Measurements from ENCODE around the gene FGF14. TPM values are rescaled to one million over a fixed set of nuclear protein-coding genes. Genes with fewer than 3 reads are reported as not detected.

Gene FGF14
- total RNA-seq, 1 experiment from 2014 or later: 0.22 TPM

- H3K36me3 Mint-ChIP-seq (ENCODE audit: insufficient read depth in 1 of 3, low read depth in 3 of 3): no peaks in the 10 kb centered on the region
- Histone ChIP-seq H3K4ac (ENCODE audit: low read depth, low read length) (no peak overlapping the region), H3K27ac (ENCODE audit: insufficient read length, low read depth, low read length) (no peak overlapping the region), H2BK5ac (ENCODE audit: insufficient read length, low read length) (no peak overlapping the region), H2AK5ac (ENCODE audit: insufficient read length, low read length) (no peak overlapping the region), H2BK20ac (ENCODE audit: low read depth, low read length, poor library complexity, severe bottlenecking) (no peak overlapping the region), H3K23ac (ENCODE audit: insufficient read length, low read depth, low read length) (no peak overlapping the region), H3K14ac (ENCODE audit: insufficient read depth, low read length) (no peak overlapping the region), H3K56ac (ENCODE audit: insufficient read length, low read depth, low read length) (no peak overlapping the region), H3K9me3 (ENCODE audit: control insufficient read depth, low read depth, low read length) (no peaks in the 10 kb centered on the region), H3K4me2 (ENCODE audit: insufficient read depth, insufficient read length, low read length) (no peak overlapping the region), H3K79me1 (ENCODE audit: insufficient read depth, low read depth, low read length, poor library complexity, severe bottlenecking) (no peaks in the 10 kb centered on the region), H3K18ac (ENCODE audit: insufficient read length, low read depth, low read length) (no peak overlapping the region), H4K91ac (ENCODE audit: insufficient read length, low read depth, low read length) (no peak overlapping the region), H3K23me2 (ENCODE audit: insufficient read length, low read depth, low read length, poor library complexity, severe bottlenecking) (no peaks in the 10 kb centered on the region), H3K79me2 (ENCODE audit: insufficient read depth, low read length) (no peaks in the 10 kb centered on the region), H3K4me1 (ENCODE audit: insufficient read depth, low read length) (no peaks in the 10 kb centered on the region), H4K8ac (replicated peaks; ENCODE audit: insufficient read length, low read depth, low read length) (no peak overlapping the region), H2BK15ac (ENCODE audit: low read depth, low read length) (no peak overlapping the region), H4K5ac (ENCODE audit: insufficient read length, low read depth, low read length) (no peak overlapping the region), H2BK120ac (ENCODE audit: low read depth, low read length, poor library complexity, severe bottlenecking) (no peak overlapping the region), H3T11ph (ENCODE audit: low read length) (no peak overlapping the region), H2BK12ac (ENCODE audit: insufficient read length, low read depth, low read length) (no peak overlapping the region), H4K20me1 (ENCODE audit: control insufficient read depth, insufficient read depth, insufficient read length) (no peaks in the 10 kb centered on the region), H3K27me3 (ENCODE audit: insufficient read depth, low read length) (no peaks in the 10 kb centered on the region), H3K9ac (ENCODE audit: extremely low read depth, insufficient read length, low read length) (no peak overlapping the region), H2AFZ (ENCODE audit: low read length) (no peak overlapping the region)
- H3K27ac Mint-ChIP-seq: no peak overlapping the region
- H3K4me1 Mint-ChIP-seq: no peaks in the 10 kb centered on the region
- H3K9me3 Mint-ChIP-seq: no peaks in the 10 kb centered on the region
- no CpG with 5 or more reads among the region's 1 CpG for WGBS (ENCODE audit: extremely low coverage, insufficient read length, low lambda C conversion rate)
- TF ChIP-seq CTCF (conservative IDR thresholded peaks at IDR 0.05): no peak
- DNase-seq: no peak
- no peaks in the 10 kb centered on the region for H3K27me3 Mint-ChIP-seq (ENCODE audit: low read depth)
- no peak overlapping the region for H3K4me3 Mint-ChIP-seq
These were observed 175.3 kb downstream of the FGF14 start for GRCh38 chr13:102226591-102226990.

Data from H9 (cell line).